K562 (cell line): ENCODE measurements around the gene FOXO3. TPM values are rescaled to one million over a fixed set of nuclear protein-coding genes. Genes with fewer than 3 reads are reported as not detected.

Experiments used
- ATAC-seq: fragments of 200-7000 bp; cut with Tn5 transposase; 3 replicates; pipeline ENCODE4 v1.9.1; 2020; ENCODE audit warnings: moderate library complexity
- BruUV-seq: library from RNA; stranded (reverse); fragments of 400-500 nt; replicated peaks from 2 replicates; lab custom pipeline; 2021; lab: Mats Ljungman, UMichigan
- CTCF ChIA-PET: fragments of 300-600 bp; formaldehyde crosslinking; extraction: SDS; loops from one replicate; lab custom pipeline; 2021; ENCODE audit warnings: low intra/inter-chr PET ratio; lab: Yijun Ruan, JAX
- POLR2A ChIA-PET: fragments of 300-600, 350-650 bp; sonication (Branson Sonifier 250); formaldehyde crosslinking; extraction: SDS; loops from one replicate; lab custom pipeline; 2021; ENCODE audit warnings: antibody characterized with exemption, inconsistent platforms; lab: Yijun Ruan, JAX
- DNase-seq, 4 experiments: peaks; one replicate each; pipeline versions ENCODE4 v3.0.0 to v3.0.0-alpha.2; 2011 to 2018; ENCODE audit warnings: low spot score in 3 of 4, mixed read lengths in 3 of 4; ENCODE audit errors: extremely low read depth in 1 of 4
- FAIRE-seq: peaks from 2 replicates; lab custom pipeline; 2011; peaks lifted over from hg19 to GRCh38; lab: Jason Lieb, UNC
- H2AFZ ChIP-seq: 2 replicates; pipeline ENCODE4 v1.6.0; 2011; ENCODE audit warnings: low read depth, low read length, control low read depth, inconsistent platforms
- H3K27ac ChIP-seq: fragments of 200-600 bp; 3 replicates; pipeline ENCODE4 v1.8.0; 2011; ENCODE audit warnings: low read depth, mild to moderate bottlenecking, control low read depth, inconsistent platforms, low read length, moderate library complexity, mixed read lengths; ENCODE audit errors: extremely low read depth
- H3K27me3 ChIP-seq, 2 experiments: fragments of 300-600 bp in 1 of 2; 2 replicates in 1 of 2; 3 replicates in 1 of 2; pipeline versions ENCODE4 v1.6.0 to v1.8.0; 2011; ENCODE audit warnings: inconsistent platforms in 2 of 2, low read length in 2 of 2, mild to moderate bottlenecking in 1 of 2, mixed read lengths in 1 of 2, moderate library complexity in 1 of 2; ENCODE audit not compliant: control insufficient read depth in 2 of 2, insufficient read depth in 2 of 2
- H3K36me3 ChIP-seq: fragments of 300-600 bp; 3 replicates; pipeline ENCODE4 v1.8.0; 2011; ENCODE audit warnings: mild to moderate bottlenecking, low read length, inconsistent platforms; ENCODE audit not compliant: control insufficient read depth, insufficient read depth
- H3K4me1 ChIP-seq, 2 experiments: fragments of 200-600 bp in 1 of 2; replicated peaks in 1 of 2; 2 replicates in 1 of 2; 3 replicates in 1 of 2; pipeline versions ENCODE4 v1.5.1 to v1.8.0; 2011; ENCODE audit warnings: inconsistent platforms in 2 of 2, low read length in 2 of 2, mild to moderate bottlenecking in 1 of 2, mixed read lengths in 1 of 2, moderate library complexity in 1 of 2; ENCODE audit not compliant: control insufficient read depth in 2 of 2, insufficient read depth in 2 of 2
- H3K4me2 ChIP-seq: 2 replicates; pipeline ENCODE4 v1.6.1; 2011; ENCODE audit warnings: low read length, control low read depth, inconsistent platforms, mixed read lengths; ENCODE audit not compliant: insufficient read depth
- H3K4me3 ChIP-seq: fragments of 200-600 bp; sonication (generic), shearing (Covaris generic); 2 replicates; pipeline ENCODE4 v1.5.1; 2016; ENCODE audit warnings: control low read depth, inconsistent platforms
- H3K79me2 ChIP-seq: fragments of 200-600 bp; 3 replicates; pipeline ENCODE4 v1.8.0; 2011; ENCODE audit warnings: low read length, inconsistent platforms; ENCODE audit not compliant: control insufficient read depth, insufficient read depth
- H3K9ac ChIP-seq, 2 experiments: 2 replicates each; pipeline versions ENCODE4 v1.6.0 to v1.6.1; 2011; ENCODE audit warnings: low read depth in 2 of 2, low read length in 2 of 2, control low read depth in 1 of 2, inconsistent platforms in 1 of 2, mild to moderate bottlenecking in 1 of 2, mixed read lengths in 1 of 2; ENCODE audit not compliant: insufficient read depth in 1 of 2
- H3K9me1 ChIP-seq: one replicate; pipeline ENCODE4 v1.6.0; 2011; ENCODE audit warnings: inconsistent platforms, mild to moderate bottlenecking, low read length, moderate library complexity; ENCODE audit not compliant: control insufficient read depth, insufficient read depth
- H3K9me3 ChIP-seq: replicated peaks from 2 replicates; pipeline ENCODE4 v1.5.1; 2011; ENCODE audit warnings: low read depth, low read length, inconsistent platforms; ENCODE audit not compliant: control insufficient read depth, insufficient read depth
- H4K20me1 ChIP-seq: replicated peaks from 2 replicates; pipeline ENCODE4 v1.6.1; 2011; ENCODE audit warnings: low read length, inconsistent platforms, mixed read lengths; ENCODE audit not compliant: control insufficient read depth, insufficient read depth
- C11orf30 ChIP-seq: fragments of 450-650 bp; IDR thresholded peaks from 2 replicates; pipeline ENCODE4 v1.6.1; 2016; ENCODE audit warnings: low read depth, mild to moderate bottlenecking
- HOMEZ ChIP-seq: fragments of 250-450 bp; sonication (Bioruptor Pico); IDR thresholded peaks from 2 replicates; pipeline ENCODE4 v1.4.0; 2020; ENCODE audit warnings: mild to moderate bottlenecking, moderate library complexity
- IRF9 ChIP-seq: fragments of 450-650 bp; IDR thresholded peaks from 2 replicates; pipeline ENCODE4 v1.6.1; 2016; ENCODE audit warnings: missing biosample characterization, missing genetic modification characterization
- MEIS2 ChIP-seq: fragments of 450-650 bp; IDR thresholded peaks from 2 replicates; pipeline ENCODE4 v1.6.1; 2014; ENCODE audit warnings: mild to moderate bottlenecking; ENCODE audit not compliant: partially characterized antibody
- NFYB ChIP-seq: IDR thresholded peaks from 2 replicates; pipeline ENCODE4 v1.6.1; 2011; ENCODE audit warnings: mild to moderate bottlenecking, moderate library complexity; ENCODE audit not compliant: insufficient read length; ENCODE audit errors: extremely low read depth
- POLR2H ChIP-seq: IDR thresholded peaks from 2 replicates; pipeline ENCODE4 v1.6.1; 2016; ENCODE audit warnings: missing genetic modification characterization, low read depth, mild to moderate bottlenecking, control low read depth, missing compliant biosample characterization, moderate library complexity
- SETDB1 ChIP-seq: IDR thresholded peaks from one replicate; pipeline ENCODE4 v1.6.1; 2012; ENCODE audit warnings: low read length, control low read depth, inconsistent platforms
- SUPT5H ChIP-seq: fragments of 450-650 bp; IDR thresholded peaks from 2 replicates; pipeline ENCODE4 v1.6.1; 2016
- TAF7 ChIP-seq: fragments of 450-650 bp; IDR thresholded peaks from 2 replicates; pipeline ENCODE4 v1.6.1; 2016; ENCODE audit warnings: missing genetic modification characterization, missing compliant biosample characterization
- YY1 ChIP-seq, 3 experiments: IDR thresholded peaks; 2 replicates each; pipeline ENCODE4 v1.6.1; 2011; ENCODE audit warnings: low read length in 2 of 3, mild to moderate bottlenecking in 2 of 3, moderate library complexity in 2 of 3, borderline replicate concordance in 1 of 3, control low read depth in 1 of 3, low read depth in 1 of 3; ENCODE audit not compliant: insufficient read depth in 3 of 3, insufficient replicate concordance in 2 of 3, control insufficient read depth in 1 of 3, insufficient read length in 1 of 3; ENCODE audit errors: extremely low read depth in 1 of 3
- ZNF583 ChIP-seq: fragments of 250-450 bp; sonication (Bioruptor Pico); IDR thresholded peaks from 2 replicates; pipeline ENCODE4 v1.4.0; 2020
- WGBS: fragments of 100-300 bp; shearing (Covaris generic); methylation state at CpG from one replicate; pipeline ENCODE4 v1.1.6; 2016; ENCODE audit warnings: low coverage, mixed read lengths; ENCODE audit not compliant: insufficient coverage; ENCODE audit errors: missing lambda C conversion rate; 5-methylcytosine and 5-hydroxymethylcytosine counted together
- in situ Hi-C: fragments of 300-500 bp; cut with MboI; formaldehyde crosslinking; loops from 4 replicates; pipeline ENCODE4 v1.15.0; 2018; ENCODE audit warnings: inconsistent platforms, mixed read lengths
- intact Hi-C: fragments of 100-400 bp; cut with micrococcal nuclease; formaldehyde crosslinking; loops from 2 replicates; pipeline ENCODE4 v1.14.2; 2022
- polyA plus RNA-seq, 8 experiments: library from polyadenylated mRNA; depleted of rRNA in 4 of 8; stranded (reverse) in 5 of 8; unstranded in 3 of 8; fragments of >200 nt; fragmentation: Nextera tagmentation in 2 of 8; fragmentation: Illumina TruSeq in 1 of 8; extraction: Ambion mirVana in 2 of 8; extraction: Trizol in 1 of 8; gene quantifications; 2 replicates each; pipeline versions ENCODE4 v1.2.1 to v1.2.3, GENCODE V29; 2011 to 2014; ENCODE audit warnings: inconsistent platforms in 1 of 8, missing spikeins in 1 of 8
- total RNA-seq, 7 experiments: library from RNA; depleted of rRNA in 6 of 7; stranded (reverse); fragments of >200 nt in 6 of 7; fragmentation: Illumina TruSeq in 2 of 7; extraction: Trizol in 2 of 7; gene quantifications; 2 replicates each; pipeline versions ENCODE4 v1.2.1 to v1.2.3, GENCODE V29; 2011 to 2021; ENCODE audit warnings: low replicate concordance in 1 of 7

FOXO3 gene
- total and polyA plus RNA-seq, 9 of the 15 experiments (the other 6 are each of a cell fraction or from before 2014, with no cell fraction given), result 3.0 to 14.6 (median 6.0) TPM

- CTCF ChIA-PET, result no interaction called here
- TF ChIP-seq MEIS2 (no peak), C11orf30 (no peak), NFYB (no peak), HOMEZ (CRISPR knock-in tag) (no peak), ZNF583 (no peak), YY1 (IDR thresholded peaks at IDR 0.05; ENCODE audit: borderline replicate concordance in 1 of 3, control insufficient read depth in 1 of 3, extremely low read depth in 1 of 3, insufficient read depth in 3 of 3, insufficient read length in 1 of 3, insufficient replicate concordance in 2 of 3, low read depth in 1 of 3, low read length in 2 of 3) (no peak), POLR2H (no peak), IRF9 (tag) (no peak), TAF7 (tag) (no peak), SUPT5H (no peak), SETDB1 (no peak)
- TF ChIP-seq, all 486 proteins: peak for 0
- ATAC-seq (no peak), DNase-seq (no peak), FAIRE-seq (no peak)
- H3K27me3 ChIP-seq, result peaks cover 5 to 21% of the 10 kb centered on the region in 2 experiments; a peak in 3 of 5 replicates
- H3K9ac ChIP-seq, result no peak overlapping the region
- 0% methylated on average over 2 of the region's 2 CpGs for WGBS
- no peaks in the 10 kb centered on the region for H3K9me1 ChIP-seq
- H3K4me2 ChIP-seq, result no peak overlapping the region
- no peaks in the 10 kb centered on the region for H3K79me2 ChIP-seq
- no peaks in the 10 kb centered on the region for H3K9me3 ChIP-seq
- H2AFZ ChIP-seq, result 0 out of 2 replicates have a peak overlapping the region, but pooled peaks have one; percentile 1
- H4K20me1 ChIP-seq, result no peaks in the 10 kb centered on the region
- H3K4me3 ChIP-seq, result no peak overlapping the region
- BruUV-seq, result no TSS peak
- intact Hi-C loops, result no loop called here
- no peak overlapping the region for H3K27ac ChIP-seq
- H3K4me1 ChIP-seq, result peaks cover 0 to 10% of the 10 kb centered on the region in 2 experiments; a peak in 2 of 5 replicates
- POLR2A ChIA-PET, result interaction anchor here (1.2 kb wide), 1 partner anchor 17 kb away, joined by 3 read pairs; no protein-coding TSS in a partner anchor
- in situ Hi-C loops, result no loop called here
- no peaks in the 10 kb centered on the region for H3K36me3 ChIP-seq
These were observed 160.1 kb downstream of the FOXO3 start for GRCh38 chr6:108720827-108721226.
